Trophoblast cell (in vitro differentiated cells and primary cell): ENCODE results near the gene FAM227B.

Experiments used
- DNase-seq, 2 donors: peaks; one replicate each; pipeline ENCODE4 v3.0.0-alpha.2; 2016
- H2AFZ ChIP-seq: 2 replicates; pipeline ENCODE4 v1.6.1; 2013; ENCODE audit warnings: low read length, moderate library complexity, mild to moderate bottlenecking; ENCODE audit not compliant: insufficient read depth, poor library complexity
- H2AK5ac ChIP-seq: 2 replicates; pipeline ENCODE4 v1.6.1; 2013; ENCODE audit warnings: mild to moderate bottlenecking, low read length
- H2BK120ac ChIP-seq: 2 replicates; pipeline ENCODE4 v1.6.1; 2013; ENCODE audit warnings: low read length, mild to moderate bottlenecking, moderate library complexity; ENCODE audit not compliant: insufficient read depth, poor library complexity
- H2BK12ac ChIP-seq: 2 replicates; pipeline ENCODE4 v1.6.1; 2013; ENCODE audit warnings: mild to moderate bottlenecking, low read length, moderate library complexity
- H2BK5ac ChIP-seq: 2 replicates; pipeline ENCODE4 v1.6.1; 2013; ENCODE audit warnings: low read length, low read depth, moderate library complexity, mild to moderate bottlenecking; ENCODE audit not compliant: poor library complexity
- H3K14ac ChIP-seq: 2 replicates; pipeline ENCODE4 v1.6.1; 2013; ENCODE audit warnings: mild to moderate bottlenecking, low read length
- H3K18ac ChIP-seq: 2 replicates; pipeline ENCODE4 v1.6.1; 2013; ENCODE audit warnings: mild to moderate bottlenecking, low read length
- H3K23ac ChIP-seq: 2 replicates; pipeline ENCODE4 v1.6.1; 2013; ENCODE audit warnings: low read length
- H3K27ac ChIP-seq: 2 replicates; pipeline ENCODE4 v1.5.1; 2013; ENCODE audit warnings: low read depth, mild to moderate bottlenecking, inconsistent platforms, low read length, moderate library complexity
- H3K27me3 ChIP-seq: 2 replicates; pipeline ENCODE4 v1.6.1; 2013; ENCODE audit warnings: inconsistent platforms, mild to moderate bottlenecking, low read length, moderate library complexity; ENCODE audit not compliant: insufficient read depth
- H3K36me3 ChIP-seq, 2 experiments: 1 replicate in 1 of 2; 2 replicates in 1 of 2; pipeline ENCODE4 v1.6.1; 2013; ENCODE audit warnings: low read length in 2 of 2, mild to moderate bottlenecking in 2 of 2, moderate library complexity in 1 of 2; ENCODE audit not compliant: insufficient read depth in 2 of 2, control insufficient read depth in 1 of 2
- H3K4ac ChIP-seq: 2 replicates; pipeline ENCODE4 v1.6.1; 2013; ENCODE audit warnings: low read depth, mild to moderate bottlenecking, low read length, moderate library complexity
- H3K4me1 ChIP-seq, 2 experiments: 1 replicate in 1 of 2; 2 replicates in 1 of 2; pipeline ENCODE4 v1.6.1; 2013; ENCODE audit warnings: low read length in 2 of 2, mild to moderate bottlenecking in 2 of 2, moderate library complexity in 1 of 2; ENCODE audit not compliant: insufficient read depth in 2 of 2, control insufficient read depth in 1 of 2
- H3K4me2 ChIP-seq: 2 replicates; pipeline ENCODE4 v1.6.1; 2013; ENCODE audit warnings: inconsistent platforms, mild to moderate bottlenecking, low read length, moderate library complexity
- H3K4me3 ChIP-seq: 2 replicates; pipeline ENCODE4 v1.5.1; 2013; ENCODE audit warnings: mild to moderate bottlenecking, low read depth, low read length, inconsistent platforms
- H3K79me1 ChIP-seq: one replicate; pipeline ENCODE4 v1.6.1; 2013; ENCODE audit warnings: low read length
- H3K79me2 ChIP-seq: 2 replicates; pipeline ENCODE4 v1.6.1; 2013; ENCODE audit warnings: low read length, mild to moderate bottlenecking; ENCODE audit not compliant: control insufficient read depth, insufficient read depth, poor library complexity
- H3K9ac ChIP-seq: 2 replicates; pipeline ENCODE4 v1.6.1; 2013; ENCODE audit warnings: mild to moderate bottlenecking, low read length
- H3K9me3 ChIP-seq: 2 replicates; pipeline ENCODE4 v1.6.1; 2013; ENCODE audit warnings: low read depth, mild to moderate bottlenecking, control low read depth, inconsistent platforms, low read length; ENCODE audit not compliant: insufficient read depth
- H4K12ac ChIP-seq: 2 replicates; pipeline ENCODE4 v1.6.1; 2013; ENCODE audit warnings: low read depth, mild to moderate bottlenecking, low read length, moderate library complexity
- H4K8ac ChIP-seq: 2 replicates; pipeline ENCODE4 v1.6.1; 2013; ENCODE audit warnings: low read depth, mild to moderate bottlenecking, low read length, moderate library complexity
- H4K91ac ChIP-seq: one replicate; pipeline ENCODE4 v1.6.1; 2013; ENCODE audit warnings: low read depth, mild to moderate bottlenecking, low read length, moderate library complexity
- WGBS: extraction: QIAGEN DNeasy Blood & Tissue Kit; methylation state at CpG from one replicate; pipeline ENCODE4 v1.1.7; 2013; ENCODE audit warnings: missing lambda C conversion rate; ENCODE audit not compliant: insufficient read length, insufficient coverage; ENCODE audit errors: extremely low coverage; 5-methylcytosine and 5-hydroxymethylcytosine counted together

Gene FAM227B

GRCh38 chr15:49656734-49657133 lies 36.1 kb upstream of the FAM227B start:
- Histone ChIP-seq H3K36me3 (no peaks in the 10 kb centered on the region), H3K27me3 (no peaks in the 10 kb centered on the region), H3K79me1 (no peaks in the 10 kb centered on the region), H3K4me2 (no peak overlapping the region), H2AK5ac (no peak overlapping the region), H3K79me2 (no peaks in the 10 kb centered on the region), H3K14ac (no peak overlapping the region), H4K8ac (no peak overlapping the region), H4K12ac (no peak overlapping the region), H3K4me1 (no peaks in the 10 kb centered on the region), H4K91ac (no peak overlapping the region), H2AFZ (no peak overlapping the region), H2BK120ac (no peak overlapping the region), H3K9me3 (peaks cover 2% of the 10 kb centered on the region), H3K4me3 (no peak overlapping the region), H3K9ac (no peak overlapping the region), H3K23ac (no peak overlapping the region), H3K18ac (no peak overlapping the region), H2BK12ac (no peak overlapping the region), H2BK5ac (no peak overlapping the region), H3K27ac (no peak overlapping the region), H3K4ac (no peak overlapping the region)
- 100% methylated on average over 1 of the region's 1 CpG for WGBS
- no peak for DNase-seq

- WGBS: no CpG with 5 or more reads among the region's 1 CpG
- H2AFZ ChIP-seq: no peak overlapping the region
- H3K9ac ChIP-seq: no peak overlapping the region
- H2AK5ac ChIP-seq: no peak overlapping the region
- H3K23ac ChIP-seq: no peak overlapping the region
- no peaks in the 10 kb centered on the region for H3K36me3 ChIP-seq
- H4K12ac ChIP-seq: no peak overlapping the region
- H2BK12ac ChIP-seq: no peak overlapping the region
- no peak overlapping the region for H2BK5ac ChIP-seq
- no peaks in the 10 kb centered on the region for H3K27me3 ChIP-seq
- peaks cover 2% of the 10 kb centered on the region for H3K9me3 ChIP-seq
- no peaks in the 10 kb centered on the region for H3K79me1 ChIP-seq
- H4K91ac ChIP-seq: no peak overlapping the region
- H3K79me2 ChIP-seq: no peaks in the 10 kb centered on the region
- H3K14ac ChIP-seq: no peak overlapping the region
- no peak overlapping the region for H3K27ac ChIP-seq
- no peaks in the 10 kb centered on the region for H3K4me1 ChIP-seq
- no peak overlapping the region for H4K8ac ChIP-seq
- no peak overlapping the region for H3K4me3 ChIP-seq
- no peak for DNase-seq
- H2BK120ac ChIP-seq: no peak overlapping the region
- no peak overlapping the region for H3K18ac ChIP-seq
- H3K4ac ChIP-seq: no peak overlapping the region
- no peak overlapping the region for H3K4me2 ChIP-seq
These were observed 32.3 kb upstream of the FAM227B start for GRCh38 chr15:49652922-49653321.

GRCh38 chr15:49650676-49651075 lies 30.1 kb upstream of the FAM227B start:
- H3K4me3 ChIP-seq: no peak overlapping the region
- H2AFZ ChIP-seq: no peak overlapping the region
- H3K79me1 ChIP-seq: no peaks in the 10 kb centered on the region
- no peaks in the 10 kb centered on the region for H3K79me2 ChIP-seq
- no peak for DNase-seq
- H3K4ac ChIP-seq: no peak overlapping the region
- no peak overlapping the region for H2AK5ac ChIP-seq
- no peak overlapping the region for H4K91ac ChIP-seq
- H3K23ac ChIP-seq: no peak overlapping the region
- H4K8ac ChIP-seq: no peak overlapping the region
- no peaks in the 10 kb centered on the region for H3K4me1 ChIP-seq
- peaks cover 0 to 1% of the 10 kb centered on the region in 2 experiments for H3K36me3 ChIP-seq
- no peak overlapping the region for H2BK12ac ChIP-seq
- H3K27ac ChIP-seq: no peak overlapping the region
- H3K14ac ChIP-seq: no peak overlapping the region
- no peaks in the 10 kb centered on the region for H3K27me3 ChIP-seq
- no peak overlapping the region for H3K9ac ChIP-seq
- no peak overlapping the region for H4K12ac ChIP-seq
- H2BK5ac ChIP-seq: no peak overlapping the region
- no peak overlapping the region for H3K18ac ChIP-seq
- no peak overlapping the region for H2BK120ac ChIP-seq
- peaks cover 2% of the 10 kb centered on the region for H3K9me3 ChIP-seq
- no peak overlapping the region for H3K4me2 ChIP-seq
- no CpG with 5 or more reads among the region's 2 CpGs for WGBS

GRCh38 chr15:49649987-49650386 lies 29.4 kb upstream of the FAM227B start:
- WGBS: no CpG with 5 or more reads among the region's 1 CpG

More at GRCh38 chr15:49649987-49650386, 29.4 kb upstream of the FAM227B start:
- H3K4me1 ChIP-seq: no peaks in the 10 kb centered on the region
- H3K79me1 ChIP-seq: no peaks in the 10 kb centered on the region
- no peak overlapping the region for H2AFZ ChIP-seq
- no peak overlapping the region for H3K9ac ChIP-seq
- H2BK5ac ChIP-seq: no peak overlapping the region
- H3K23ac ChIP-seq: no peak overlapping the region
- no peak overlapping the region for H3K4me2 ChIP-seq
- H3K79me2 ChIP-seq: no peaks in the 10 kb centered on the region
- no peak overlapping the region for H4K8ac ChIP-seq
- H4K91ac ChIP-seq: no peak overlapping the region
- no peak overlapping the region for H2BK12ac ChIP-seq
- H3K27ac ChIP-seq: no peak overlapping the region
- H3K4me3 ChIP-seq: no peak overlapping the region
- H3K18ac ChIP-seq: no peak overlapping the region
- no peak overlapping the region for H2AK5ac ChIP-seq
- H2BK120ac ChIP-seq: no peak overlapping the region
- no peak overlapping the region for H3K4ac ChIP-seq
- no peak for DNase-seq
- peaks cover 0 to 1% of the 10 kb centered on the region in 2 experiments for H3K36me3 ChIP-seq
- H3K27me3 ChIP-seq: no peaks in the 10 kb centered on the region
- H4K12ac ChIP-seq: no peak overlapping the region
- no peak overlapping the region for H3K14ac ChIP-seq
- H3K9me3 ChIP-seq: peaks cover 2% of the 10 kb centered on the region
